ENCODE results near the gene NHLRC4.

GRCh38 chr16:534135-534534 lies 32.7 kb upstream of the NHLRC4 start:
- no peak for TF ChIP-seq CTCF (IDR thresholded peaks at IDR 0.05; ENCODE audit: low read depth, low read length, poor library complexity, severe bottlenecking)
- no peak for TF ChIP-seq EZH2phosphoT487 (IDR thresholded peaks at IDR 0.05; ENCODE audit: borderline replicate concordance, low read length)
